ENCODE data around the gene MYOM1.

MYOM1 gene

GRCh38 chr18:3120356-3120755 lies 99.4 kb downstream of the MYOM1 start:
- WGBS = 92% methylated on average over 9 of the region's 9 CpGs
- Histone ChIP-seq H3K4me3 (ENCODE audit: low read length) (no peak overlapping the region), H3K4me1 (ENCODE audit: insufficient read depth, low read length) (peaks cover 15% of the 10 kb centered on the region), H3K9me3 (ENCODE audit: insufficient read depth, low read depth, low read length) (no peaks in the 10 kb centered on the region), H3K9ac (ENCODE audit: low read depth, low read length) (no peak overlapping the region), H3K36me3 (ENCODE audit: insufficient read depth, low read length) (no peaks in the 10 kb centered on the region), H3K27me3 (ENCODE audit: insufficient read depth, low read length) (no peaks in the 10 kb centered on the region), H3K27ac (ENCODE audit: low read depth, low read length) (no peak overlapping the region)

GRCh38 chr18:3119401-3120341 lies 100.1 kb downstream of the MYOM1 start:
- no peak overlapping the region for H3K4me3 ChIP-seq (ENCODE audit: low read length)
- H3K36me3 ChIP-seq (ENCODE audit: insufficient read depth, low read length) = no peaks in the 10 kb centered on the region
- WGBS = 91% methylated on average over 12 of the region's 12 CpGs
- no peaks in the 10 kb centered on the region for H3K9me3 ChIP-seq (ENCODE audit: insufficient read depth, low read depth, low read length)
- no peak overlapping the region for H3K27ac ChIP-seq (ENCODE audit: low read depth, low read length)
- no peak overlapping the region for H3K9ac ChIP-seq (ENCODE audit: low read depth, low read length)
- peaks cover 15% of the 10 kb centered on the region for H3K4me1 ChIP-seq (ENCODE audit: insufficient read depth, low read length)
- no peaks in the 10 kb centered on the region for H3K27me3 ChIP-seq (ENCODE audit: insufficient read depth, low read length)

DNA sequence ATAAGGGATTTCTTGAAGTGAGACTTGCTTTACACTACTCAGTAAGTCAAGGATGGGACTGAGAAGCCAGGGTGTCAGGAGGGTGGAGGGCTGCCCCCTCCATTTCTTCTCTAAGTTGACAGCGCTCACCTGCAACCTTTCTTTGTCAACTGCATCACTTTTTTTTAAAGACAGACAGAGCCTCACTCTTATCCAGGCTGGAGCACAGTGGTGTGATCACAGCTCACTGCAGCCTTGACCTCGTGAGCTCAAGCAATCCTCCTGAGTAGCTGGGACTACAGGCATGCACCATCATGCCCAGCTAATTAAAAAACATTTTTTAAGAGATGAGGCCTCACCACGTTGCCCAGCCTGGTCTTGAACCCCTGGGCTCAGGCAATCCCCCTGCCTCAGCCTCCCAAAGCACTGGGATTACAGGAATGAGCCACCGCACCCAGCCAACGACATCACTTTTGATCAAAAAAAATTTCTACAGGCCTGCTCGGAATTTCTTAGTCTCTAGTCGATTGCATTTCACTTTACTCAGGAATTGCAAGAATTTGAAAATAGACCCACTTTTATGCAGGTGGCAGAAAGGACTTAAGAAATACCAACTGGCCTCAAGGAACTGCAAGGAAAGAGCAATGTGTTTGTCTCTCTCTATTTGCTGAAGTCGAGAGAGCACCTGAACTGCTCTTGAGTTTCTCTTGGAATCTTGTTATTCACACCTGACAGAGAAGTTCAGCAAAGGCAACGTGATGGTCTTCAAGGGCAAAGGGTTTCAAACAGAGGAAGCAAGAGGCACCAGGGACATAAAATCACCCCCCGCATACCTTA lies 101.4 kb downstream of the MYOM1 start:
- H3K27me3 ChIP-seq (ENCODE audit: insufficient read depth, low read length) = no peaks in the 10 kb centered on the region
- no peaks in the 10 kb centered on the region for H3K9me3 ChIP-seq (ENCODE audit: insufficient read depth, low read depth, low read length)
- no peak overlapping the region for H3K4me3 ChIP-seq (ENCODE audit: low read length)
- peaks cover 15% of the 10 kb centered on the region for H3K4me1 ChIP-seq (ENCODE audit: insufficient read depth, low read length)
- H3K36me3 ChIP-seq (ENCODE audit: insufficient read depth, low read length) = no peaks in the 10 kb centered on the region
- no peak overlapping the region for H3K9ac ChIP-seq (ENCODE audit: low read depth, low read length)
- 77% methylated on average over 10 of the region's 10 CpGs for WGBS
- H3K27ac ChIP-seq (ENCODE audit: low read depth, low read length) = no peak overlapping the region

DNA sequence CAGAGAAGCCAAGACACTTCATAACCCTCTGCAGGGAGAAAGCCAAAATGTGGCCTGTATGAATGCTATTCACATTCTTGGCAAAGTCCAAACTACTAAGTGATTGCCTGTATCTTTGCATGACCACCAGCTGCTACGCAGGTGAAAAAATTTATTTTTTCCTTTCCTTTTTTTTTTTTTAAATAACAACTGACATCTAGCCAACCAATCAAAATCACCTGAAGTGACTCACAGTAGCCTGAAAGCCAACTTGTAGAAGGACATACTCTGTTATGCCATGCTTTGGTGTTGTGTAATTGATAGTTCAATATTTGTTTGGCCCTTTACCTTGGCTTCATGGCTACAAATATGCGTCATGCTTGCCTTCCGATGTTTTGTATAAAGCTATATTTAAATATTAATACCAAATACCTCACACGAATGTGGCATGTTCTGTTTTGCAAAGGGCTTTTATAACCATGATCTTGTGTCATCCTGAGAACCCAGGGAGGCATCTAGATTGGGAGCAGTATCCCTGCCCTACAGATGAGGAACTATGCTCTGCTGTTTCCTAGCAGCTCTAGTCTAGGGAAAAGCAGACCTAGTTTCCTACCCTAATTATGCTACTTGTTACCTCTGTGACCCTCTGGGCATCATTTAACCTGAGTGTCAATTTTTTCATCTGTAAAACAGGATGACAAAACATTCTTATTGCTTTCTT lies 102.1 kb downstream of the MYOM1 start:
- Histone ChIP-seq H3K4me3 (ENCODE audit: low read length) (no peak overlapping the region), H3K27me3 (ENCODE audit: insufficient read depth, low read length) (peaks cover 2% of the 10 kb centered on the region; the same call in 1 of the 2 replicates), H3K9ac (ENCODE audit: low read depth, low read length) (no peak overlapping the region), H3K9me3 (ENCODE audit: insufficient read depth, low read depth, low read length) (no peaks in the 10 kb centered on the region), H3K27ac (ENCODE audit: low read depth, low read length) (no peak overlapping the region), H3K36me3 (ENCODE audit: insufficient read depth, low read length) (no peaks in the 10 kb centered on the region), H3K4me1 (ENCODE audit: insufficient read depth, low read length) (peaks cover 15% of the 10 kb centered on the region)
- 94% methylated on average over 3 of the region's 4 CpGs for WGBS

DNA sequence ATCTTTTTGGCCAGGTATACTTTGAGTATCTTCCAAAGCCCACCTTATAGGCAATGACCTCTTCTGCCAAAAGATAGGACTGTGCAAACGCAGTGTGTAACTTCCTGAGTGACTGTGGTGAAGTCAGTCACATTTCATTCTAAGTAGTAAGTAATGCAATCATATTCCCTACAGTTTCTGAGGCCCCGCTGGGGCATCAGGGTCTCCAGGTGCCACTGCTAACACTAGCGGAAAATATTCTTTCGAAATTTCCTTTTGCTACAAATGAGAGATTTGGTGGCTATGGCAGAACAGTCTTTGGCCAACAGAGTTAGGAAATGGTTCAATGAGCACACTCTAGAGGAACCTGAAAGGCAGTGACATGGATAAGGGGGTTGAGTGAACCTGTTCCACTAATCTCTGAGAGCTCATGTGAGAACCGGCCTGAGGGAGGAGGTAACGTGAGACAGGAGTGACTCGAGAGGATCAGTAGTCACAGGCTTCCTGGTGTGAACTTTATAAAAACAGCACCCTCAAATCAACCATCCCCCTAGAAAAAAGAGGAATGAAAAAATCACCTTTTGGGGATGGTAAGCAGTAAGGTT lies 104.2 kb downstream of the MYOM1 start:
- no peaks in the 10 kb centered on the region for H3K9me3 ChIP-seq (ENCODE audit: insufficient read depth, low read depth, low read length)
- H3K9ac ChIP-seq (ENCODE audit: low read depth, low read length) = no peak overlapping the region
- H3K4me3 ChIP-seq (ENCODE audit: low read length) = no peak overlapping the region
- whole genome bisulfite sequencing = 95% methylated on average over 7 of the region's 7 CpGs
- H3K27ac ChIP-seq (ENCODE audit: low read depth, low read length) = no peak overlapping the region
- peaks cover 15% of the 10 kb centered on the region for H3K4me1 ChIP-seq (ENCODE audit: insufficient read depth, low read length)
- H3K36me3 ChIP-seq (ENCODE audit: insufficient read depth, low read length) = no peaks in the 10 kb centered on the region
- peaks cover 22% of the 10 kb centered on the region for H3K27me3 ChIP-seq (ENCODE audit: insufficient read depth, low read length)

DNA sequence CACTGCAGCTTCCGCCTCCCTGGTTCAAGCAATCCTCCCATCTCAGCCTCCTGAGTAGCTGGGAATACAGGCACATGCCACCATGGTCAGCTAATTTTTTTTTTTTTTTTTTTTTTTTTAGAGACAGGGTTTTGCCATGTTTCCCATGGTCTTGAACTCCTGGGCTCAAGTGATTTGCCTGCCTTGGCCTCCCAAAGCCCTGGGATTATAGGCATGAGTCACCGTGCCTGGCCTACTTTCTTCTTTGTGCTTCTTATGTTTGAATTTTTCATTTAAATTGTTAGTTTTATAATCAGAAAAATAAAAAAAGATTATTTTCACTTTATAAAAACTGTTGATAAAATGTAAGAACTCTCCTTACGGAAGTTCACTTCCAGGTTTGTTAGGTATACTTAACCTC lies 105.3 kb downstream of the MYOM1 start:
- H3K27ac ChIP-seq (ENCODE audit: low read depth, low read length) = no peak overlapping the region
- no peaks in the 10 kb centered on the region for H3K36me3 ChIP-seq (ENCODE audit: insufficient read depth, low read length)
- H3K9me3 ChIP-seq (ENCODE audit: insufficient read depth, low read depth, low read length) = no peaks in the 10 kb centered on the region
- H3K4me1 ChIP-seq (ENCODE audit: insufficient read depth, low read length) = peaks cover 11% of the 10 kb centered on the region
- no peak overlapping the region for H3K4me3 ChIP-seq (ENCODE audit: low read length)
- WGBS = 47% methylated on average over 2 of the region's 3 CpGs
- peaks cover 30% of the 10 kb centered on the region for H3K27me3 ChIP-seq (ENCODE audit: insufficient read depth, low read length)
- no peak overlapping the region for H3K9ac ChIP-seq (ENCODE audit: low read depth, low read length)

DNA sequence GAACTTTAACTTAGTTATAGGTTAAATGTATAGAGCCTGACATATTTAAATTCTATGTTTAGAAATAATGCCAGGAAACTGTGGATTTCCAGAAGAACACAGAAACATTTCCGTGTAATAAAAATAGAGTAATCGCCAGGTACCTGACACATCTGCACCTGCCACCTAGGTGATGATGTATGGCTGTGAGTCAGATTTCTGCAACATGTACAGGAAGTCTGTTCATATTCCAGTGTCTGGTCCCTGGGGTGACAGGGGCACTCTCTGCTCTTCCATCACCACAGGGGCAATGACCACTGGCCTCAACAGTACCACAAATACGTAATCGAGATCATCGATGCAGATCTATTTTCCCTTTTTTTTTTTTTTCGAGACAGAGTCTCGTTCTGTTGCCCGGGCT lies 105.7 kb downstream of the MYOM1 start:
- WGBS = 83% methylated on average over 8 of the region's 8 CpGs
- no peak overlapping the region for H3K4me3 ChIP-seq (ENCODE audit: low read length)
- H3K36me3 ChIP-seq (ENCODE audit: insufficient read depth, low read length) = no peaks in the 10 kb centered on the region
- peaks cover 7% of the 10 kb centered on the region; the same call in 1 of the 2 replicates for H3K4me1 ChIP-seq (ENCODE audit: insufficient read depth, low read length)
- peaks cover 33% of the 10 kb centered on the region for H3K27me3 ChIP-seq (ENCODE audit: insufficient read depth, low read length)
- no peak overlapping the region for H3K9ac ChIP-seq (ENCODE audit: low read depth, low read length)
- no peaks in the 10 kb centered on the region for H3K9me3 ChIP-seq (ENCODE audit: insufficient read depth, low read depth, low read length)
- H3K27ac ChIP-seq (ENCODE audit: low read depth, low read length) = no peak overlapping the region

GRCh38 chr18:3111523-3112240 lies 108.1 kb downstream of the MYOM1 start:
- Histone ChIP-seq H3K9me3 (ENCODE audit: insufficient read depth, low read depth, low read length) (no peaks in the 10 kb centered on the region), H3K9ac (ENCODE audit: low read depth, low read length) (no peak overlapping the region), H3K4me1 (ENCODE audit: insufficient read depth, low read length) (no peaks in the 10 kb centered on the region), H3K27ac (ENCODE audit: low read depth, low read length) (no peak overlapping the region), H3K27me3 (ENCODE audit: insufficient read depth, low read length) (peaks cover 33% of the 10 kb centered on the region), H3K36me3 (ENCODE audit: insufficient read depth, low read length) (no peaks in the 10 kb centered on the region), H3K4me3 (ENCODE audit: low read length) (no peak overlapping the region)
- WGBS = 94% methylated on average over 4 of the region's 6 CpGs

DNA sequence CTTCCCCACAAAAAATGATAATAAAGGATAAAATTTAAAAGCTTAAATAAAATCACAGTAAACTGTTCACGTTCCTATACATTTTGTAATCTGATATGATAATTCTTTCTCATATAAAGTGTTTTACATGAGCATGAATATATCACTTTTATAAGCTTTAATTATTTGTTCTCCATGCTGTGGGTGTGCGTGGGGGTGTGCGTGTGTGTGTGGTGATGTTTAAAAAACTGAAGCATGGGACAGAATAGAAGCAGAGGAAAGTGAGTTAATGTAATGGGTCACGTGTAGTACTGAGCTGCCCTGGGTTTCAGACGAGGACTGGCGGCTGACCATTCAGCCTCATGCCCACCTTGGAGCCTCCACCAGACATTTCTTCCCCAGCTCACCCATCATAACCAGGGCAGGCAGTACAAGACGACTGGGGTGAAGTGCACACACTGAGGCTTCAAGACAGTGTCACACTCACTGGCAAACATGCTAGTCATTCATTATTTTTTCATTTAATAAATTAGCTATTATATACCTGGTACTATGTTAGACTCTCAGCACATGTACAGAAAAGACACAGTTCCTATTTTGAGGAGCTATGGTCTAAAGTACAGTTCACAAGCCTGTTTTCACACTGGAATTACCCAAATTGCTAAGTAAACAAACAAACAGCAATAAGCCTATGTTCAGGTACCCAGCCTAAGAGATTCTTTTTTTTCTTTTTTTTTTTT lies 109.6 kb downstream of the MYOM1 start:
- H3K27me3 ChIP-seq (ENCODE audit: insufficient read depth, low read length) = peaks cover 33% of the 10 kb centered on the region
- 92% methylated on average over 6 of the region's 7 CpGs for WGBS
- H3K9ac ChIP-seq (ENCODE audit: low read depth, low read length) = no peak overlapping the region
- H3K27ac ChIP-seq (ENCODE audit: low read depth, low read length) = no peak overlapping the region
- no peak overlapping the region for H3K4me3 ChIP-seq (ENCODE audit: low read length)
- H3K4me1 ChIP-seq (ENCODE audit: insufficient read depth, low read length) = no peaks in the 10 kb centered on the region
- H3K36me3 ChIP-seq (ENCODE audit: insufficient read depth, low read length) = no peaks in the 10 kb centered on the region
- no peaks in the 10 kb centered on the region for H3K9me3 ChIP-seq (ENCODE audit: insufficient read depth, low read depth, low read length)

DNA sequence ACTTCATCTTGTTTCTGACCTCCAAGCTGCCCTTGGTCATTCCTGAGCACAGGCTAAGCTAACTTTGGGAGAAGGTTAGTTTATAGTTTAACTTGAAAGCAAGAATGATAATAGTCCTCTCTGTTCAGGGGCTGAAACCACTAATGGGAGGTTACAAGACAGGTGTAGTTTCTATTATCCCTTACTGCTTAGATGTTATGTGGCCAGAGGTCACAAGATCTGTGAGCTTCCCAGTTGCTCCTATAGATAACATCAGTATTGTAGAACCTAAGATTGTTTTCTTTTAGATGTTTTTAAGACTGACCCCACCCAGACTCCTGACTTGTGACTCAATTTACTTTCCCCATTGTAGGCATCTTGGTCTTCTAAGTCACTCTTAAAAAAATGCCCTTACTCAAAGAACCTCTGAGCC lies 112.0 kb downstream of the MYOM1 start:
- Histone ChIP-seq H3K4me1 (ENCODE audit: insufficient read depth, low read length) (no peaks in the 10 kb centered on the region), H3K9me3 (ENCODE audit: insufficient read depth, low read depth, low read length) (no peaks in the 10 kb centered on the region)

More for the DNA sequence above, 112.0 kb downstream of the MYOM1 start:
- H3K36me3 ChIP-seq (ENCODE audit: insufficient read depth, low read length) = no peaks in the 10 kb centered on the region
- no peak overlapping the region for H3K9ac ChIP-seq (ENCODE audit: low read depth, low read length)
- peaks cover 33% of the 10 kb centered on the region for H3K27me3 ChIP-seq (ENCODE audit: insufficient read depth, low read length)
- no peak overlapping the region for H3K4me3 ChIP-seq (ENCODE audit: low read length)
- H3K27ac ChIP-seq (ENCODE audit: low read depth, low read length) = no peak overlapping the region

Measured in HUES64 (cell line).